Body of pancreas (tissue), 4 donors: ENCODE data around the gene CCSER1. TPM values are rescaled to one million over a fixed set of nuclear protein-coding genes. Genes with fewer than 3 reads are reported as not detected.
"Not testable (repeated sequence)": the region's sequence is repeated elsewhere in the genome, so short reads cannot be mapped to it uniquely, and the experiment has no call there.

Experiments used
- ATAC-seq: fragments of 150-250 bp; one replicate; pipeline ENCODE4 v1.9.1; 2016
- DNase-seq, 4 donors: peaks; one replicate each; pipeline ENCODE4 v3.0.0-alpha.2; 2019
- H3K27ac ChIP-seq, 4 donors: fragments of 200-600 bp; sonication (generic); 1 replicate in 3 of 4; 2 replicates in 1 of 4; pipeline versions ENCODE4 v1.5.1 to v1.6.1; 2016 to 2019; ENCODE audit warnings: mild to moderate bottlenecking in 1 of 4, mixed read lengths in 1 of 4, moderate library complexity in 1 of 4
- H3K27me3 ChIP-seq, 2 donors: fragments of 200-600 bp; sonication (generic); one replicate each; pipeline ENCODE4 v1.6.0; 2016; ENCODE audit warnings: mild to moderate bottlenecking in 1 of 2
- H3K36me3 ChIP-seq, 2 donors: fragments of 200-600 bp; sonication (generic); replicated peaks in 1 of 2; 2 replicates each; pipeline ENCODE4 v1.5.1; 2016; ENCODE audit warnings: low read depth in 2 of 2; ENCODE audit not compliant: insufficient read depth in 1 of 2
- H3K4me1 ChIP-seq: fragments of 200-600 bp; sonication (generic); one replicate; pipeline ENCODE4 v1.6.0; 2016
- H3K4me3 ChIP-seq, 2 donors: fragments of 200-600 bp; sonication (generic); 1 replicate in 1 of 2; 2 replicates in 1 of 2; pipeline ENCODE4 v1.5.1; 2016 to 2019
- H3K9me3 ChIP-seq, 3 donors: fragments of 200-600 bp; sonication (generic); 1 replicate in 2 of 3; 2 replicates in 1 of 3; pipeline ENCODE4 v1.5.1; 2016
- POLR2A ChIP-seq, 3 donors: fragments of 450-650 bp; IDR thresholded peaks; one replicate each; pipeline ENCODE4 v1.6.1; 2016; ENCODE audit warnings: antibody characterized with exemption in 3 of 3, mild to moderate bottlenecking in 2 of 3
- WGBS, 2 donors: methylation state at CpG; one replicate each; pipeline ENCODE4 v1.1.5; 2017; 5-methylcytosine and 5-hydroxymethylcytosine counted together
- intact Hi-C: fragments of 100-400 bp; cut with DNase I; formaldehyde crosslinking; loops from one replicate; pipeline ENCODE4 v1.15.1; 2023
- total RNA-seq, 2 donors: library from RNA; depleted of rRNA; stranded (reverse); fragments of >200 nt; gene quantifications; one replicate each; pipeline ENCODE4 v1.1.0, GENCODE V29; 2016
- TF ChIP-seq, protein P1 (sequence below), 7 experiments: fragments of 450-650 bp in 4 of 7; fragments of 200-600 bp in 3 of 7; sonication (generic) in 3 of 7; IDR thresholded peaks; one replicate each; pipeline ENCODE4 v1.5.1; 2016 to 2019; ENCODE audit warnings: antibody characterized with exemption in 7 of 7

Gene CCSER1
- total RNA-seq, 2 donors from 2014 or later, result 13.2 to 14.5 TPM

DNA sequence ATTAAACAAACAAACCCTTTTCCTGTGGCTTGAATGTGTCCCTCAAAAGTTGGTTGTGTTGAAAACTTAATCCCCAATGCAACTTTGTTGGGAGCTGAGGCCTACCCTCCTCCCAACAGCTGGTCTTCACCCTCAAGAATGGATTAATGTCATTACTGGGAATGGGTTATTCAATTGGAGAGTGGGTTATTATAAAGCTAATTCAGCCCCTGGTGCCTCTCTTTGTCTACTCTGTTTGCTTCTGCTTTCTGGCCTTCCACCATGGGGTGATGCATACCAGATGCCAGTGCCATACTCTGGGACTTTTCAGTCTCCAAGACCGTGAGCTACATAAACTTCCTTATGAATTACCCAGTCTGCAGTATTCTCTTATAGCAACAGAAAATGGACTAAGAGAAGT, 706.5 kb downstream of the CCSER1 start:
- 96% methylated on average over 1 of the region's 1 CpG for WGBS, 2 donors
- H3K4me1 ChIP-seq, result no peaks in the 10 kb centered on the region
- H3K27me3 ChIP-seq, result no peaks in the 10 kb centered on the region
- no peak for DNase-seq
- no peak overlapping the region for H3K27ac ChIP-seq
- TF ChIP-seq POLR2A (IDR thresholded peaks at IDR 0.05), result no peak
- TF ChIP-seq, protein P1, sequence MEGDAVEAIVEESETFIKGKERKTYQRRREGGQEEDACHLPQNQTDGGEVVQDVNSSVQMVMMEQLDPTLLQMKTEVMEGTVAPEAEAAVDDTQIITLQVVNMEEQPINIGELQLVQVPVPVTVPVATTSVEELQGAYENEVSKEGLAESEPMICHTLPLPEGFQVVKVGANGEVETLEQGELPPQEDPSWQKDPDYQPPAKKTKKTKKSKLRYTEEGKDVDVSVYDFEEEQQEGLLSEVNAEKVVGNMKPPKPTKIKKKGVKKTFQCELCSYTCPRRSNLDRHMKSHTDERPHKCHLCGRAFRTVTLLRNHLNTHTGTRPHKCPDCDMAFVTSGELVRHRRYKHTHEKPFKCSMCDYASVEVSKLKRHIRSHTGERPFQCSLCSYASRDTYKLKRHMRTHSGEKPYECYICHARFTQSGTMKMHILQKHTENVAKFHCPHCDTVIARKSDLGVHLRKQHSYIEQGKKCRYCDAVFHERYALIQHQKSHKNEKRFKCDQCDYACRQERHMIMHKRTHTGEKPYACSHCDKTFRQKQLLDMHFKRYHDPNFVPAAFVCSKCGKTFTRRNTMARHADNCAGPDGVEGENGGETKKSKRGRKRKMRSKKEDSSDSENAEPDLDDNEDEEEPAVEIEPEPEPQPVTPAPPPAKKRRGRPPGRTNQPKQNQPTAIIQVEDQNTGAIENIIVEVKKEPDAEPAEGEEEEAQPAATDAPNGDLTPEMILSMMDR (IDR thresholded peaks at IDR 0.05), result no peak
- no peak overlapping the region for H3K4me3 ChIP-seq
- H3K36me3 ChIP-seq, result no peaks in the 10 kb centered on the region
- intact Hi-C loops, result no loop called here
- no peaks in the 10 kb centered on the region for H3K9me3 ChIP-seq
- no peak for ATAC-seq

DNA sequence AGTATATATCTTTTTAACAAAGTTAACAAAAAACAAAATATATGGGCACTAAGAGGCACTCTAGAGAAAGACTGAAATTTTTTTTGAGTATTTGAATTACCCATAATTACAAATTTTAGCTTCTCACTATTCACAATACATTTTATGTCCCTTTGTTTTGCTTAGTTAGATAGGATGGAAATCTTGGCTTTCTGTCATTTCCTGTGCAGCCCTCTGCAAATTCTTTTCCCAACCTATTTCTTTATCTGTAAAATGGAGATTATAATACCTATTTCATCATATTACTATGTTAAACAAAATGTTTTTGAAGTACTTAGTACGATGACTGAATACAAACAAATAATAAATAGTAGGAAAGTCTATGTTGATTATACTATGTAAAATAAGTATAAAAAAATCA, 710.0 kb downstream of the CCSER1 start:
- DNase-seq (no peak), ATAC-seq (no peak)
- Histone ChIP-seq H3K36me3 (no peaks in the 10 kb centered on the region), H3K4me1 (no peaks in the 10 kb centered on the region), H3K27ac (no peak overlapping the region), H3K4me3 (no peak overlapping the region), H3K9me3 (no peaks in the 10 kb centered on the region), H3K27me3 (no peaks in the 10 kb centered on the region)
- TF ChIP-seq POLR2A (IDR thresholded peaks at IDR 0.05), result no peak
- TF ChIP-seq, protein P1 (IDR thresholded peaks at IDR 0.05), result no peak
- intact Hi-C loops, result no loop called here
- 35 to 47% methylated on average over 1 of the region's 1 CpG for WGBS, 2 donors

DNA sequence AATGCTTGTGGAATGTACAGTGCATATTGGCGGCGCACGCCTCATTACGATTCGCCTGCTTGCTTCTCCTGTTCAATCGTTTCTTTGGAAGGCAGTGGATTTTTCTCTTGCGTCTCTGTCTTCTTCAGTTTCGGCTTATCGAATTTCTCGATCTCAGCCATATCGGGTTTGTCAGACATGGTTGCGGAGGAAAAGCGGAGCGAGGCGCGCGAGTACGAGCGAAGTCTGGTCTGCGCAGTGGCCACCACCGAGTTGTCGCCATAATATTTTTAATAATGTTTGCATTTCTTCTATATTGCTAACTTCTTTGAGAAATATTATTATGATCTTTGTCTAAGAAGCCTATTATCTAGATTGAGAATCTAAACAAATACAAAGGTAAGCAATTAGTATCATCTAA, 711.7 kb downstream of the CCSER1 start:
- ATAC-seq, H3K4me3 ChIP-seq, DNase-seq, H3K9me3 ChIP-seq, intact Hi-C loops, H3K4me1 ChIP-seq, H3K36me3 ChIP-seq, H3K27ac ChIP-seq, H3K27me3 ChIP-seq: not testable (repeated sequence)
- 97 to 98% methylated on average over 16 to 21 of the region's 22 CpGs for WGBS, 2 donors

DNA sequence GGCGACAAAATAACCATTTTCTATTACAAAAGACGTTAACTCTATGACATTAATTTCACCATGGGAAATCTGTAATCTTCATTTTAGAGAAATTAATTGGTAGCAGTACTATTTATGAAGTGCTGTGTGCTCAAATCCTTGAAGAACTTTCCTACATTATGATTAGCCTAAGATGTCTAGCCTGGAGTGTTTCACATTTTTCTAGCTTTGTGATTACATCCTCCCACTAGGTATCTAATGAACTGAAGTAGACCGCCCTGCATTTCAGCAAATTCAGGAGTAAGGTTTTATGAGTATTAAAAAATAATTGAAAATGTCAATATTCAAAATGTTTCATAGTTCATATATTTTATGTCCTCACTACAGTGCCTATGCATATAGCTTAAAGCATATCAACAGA, 713.1 kb downstream of the CCSER1 start:
- Histone ChIP-seq H3K9me3 (no peaks in the 10 kb centered on the region), H3K27ac (no peak overlapping the region), H3K4me1 (peaks cover 8% of the 10 kb centered on the region), H3K36me3 (no peaks in the 10 kb centered on the region), H3K27me3 (no peaks in the 10 kb centered on the region), H3K4me3 (no peak overlapping the region)
- TF ChIP-seq, protein P1 (IDR thresholded peaks at IDR 0.05), result no peak
- no peak for TF ChIP-seq POLR2A (IDR thresholded peaks at IDR 0.05)
- intact Hi-C loops, result no loop called here
- no peak for ATAC-seq
- DNase-seq, result no peak
- 89 to 94% methylated on average over 3 of the region's 3 CpGs for WGBS, 2 donors

DNA sequence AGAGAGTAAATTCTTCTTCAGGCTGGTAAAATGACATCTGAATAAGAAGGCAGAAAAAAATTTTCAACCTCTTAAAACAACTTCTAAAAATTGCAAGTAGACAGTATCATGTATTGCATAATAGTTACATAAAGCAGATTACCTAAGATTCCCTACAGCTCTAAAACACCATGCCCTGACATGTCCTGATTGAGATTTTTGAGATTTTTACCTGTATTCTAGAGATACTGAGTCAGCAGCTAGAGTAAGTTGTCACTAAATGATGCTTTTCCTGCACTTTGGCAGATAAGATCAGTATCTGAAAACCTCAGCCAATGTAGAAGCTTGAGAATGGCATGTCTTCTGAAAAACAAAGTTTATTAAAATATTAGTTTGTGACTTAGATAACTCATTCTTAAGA, 713.6 kb downstream of the CCSER1 start:
- ATAC-seq, result no peak
- TF ChIP-seq POLR2A (IDR thresholded peaks at IDR 0.05), result no peak
- TF ChIP-seq, protein P1 (IDR thresholded peaks at IDR 0.05), result no peak

More for the DNA sequence above, 713.6 kb downstream of the CCSER1 start:
- H3K9me3 ChIP-seq, result no peaks in the 10 kb centered on the region
- intact Hi-C loops, result no loop called here
- no peaks in the 10 kb centered on the region for H3K27me3 ChIP-seq
- no peaks in the 10 kb centered on the region for H3K36me3 ChIP-seq
- DNase-seq, result no peak
- H3K4me1 ChIP-seq, result peaks cover 8% of the 10 kb centered on the region
- no peak overlapping the region for H3K4me3 ChIP-seq
- no peak overlapping the region for H3K27ac ChIP-seq
